Ovary (tissue), 9 donors: ENCODE measurements around the gene RBMS1. TPM values are rescaled to one million over a fixed set of nuclear protein-coding genes. Genes with fewer than 3 reads are reported as not detected.

Experiments used
- DNase-seq, 5 donors: peaks; one replicate each; pipeline ENCODE4 v3.0.0-alpha.2; 2019 to 2020
- H3K27ac ChIP-seq, 2 donors: fragments of 200-600 bp; one replicate each; pipeline versions ENCODE4 v1.5.1 to v1.8.0; 2019 to 2022
- H3K27me3 ChIP-seq: fragments of 200-600 bp; one replicate; pipeline ENCODE4 v1.8.0; 2022
- H3K36me3 ChIP-seq: fragments of 200-600 bp; sonication (generic); one replicate; pipeline ENCODE4 v1.5.1; 2019
- H3K4me1 ChIP-seq: one replicate; pipeline ENCODE4 v1.8.1; 2013; ENCODE audit warnings: mild to moderate bottlenecking, moderate library complexity; ENCODE audit not compliant: insufficient read depth
- H3K4me3 ChIP-seq: fragments of 200-600 bp; sonication (generic); one replicate; pipeline ENCODE4 v1.5.1; 2017
- H3K9me3 ChIP-seq, 2 donors: fragments of 200-600 bp in 1 of 2; sonication (generic) in 1 of 2; one replicate each; pipeline versions ENCODE4 v1.5.1 to v1.8.1; 2013 to 2019; ENCODE audit warnings: mild to moderate bottlenecking in 1 of 2, moderate library complexity in 1 of 2
- EP300 ChIP-seq: sonication (generic); formaldehyde crosslinking; IDR thresholded peaks from one replicate; pipeline ENCODE4 v1.6.1; 2017; ENCODE audit warnings: antibody characterized with exemption
- POLR2A ChIP-seq: fragments of 450-650 bp; IDR thresholded peaks from one replicate; pipeline ENCODE4 v1.6.1; 2017; ENCODE audit warnings: antibody characterized with exemption, mild to moderate bottlenecking, moderate library complexity
- WGBS, 3 donors: extraction: QIAGEN DNeasy Blood & Tissue Kit in 1 of 3; methylation state at CpG; one replicate each; pipeline versions ENCODE4 v1.1.5 to v1.1.7; 2013 to 2017; 5-methylcytosine and 5-hydroxymethylcytosine counted together
- intact Hi-C, 4 donors: fragments of 100-400 bp; cut with DNase I; formaldehyde crosslinking; loops; one replicate each; pipeline versions ENCODE4 v1.11.0 to v1.15.1; 2022 to 2023
- polyA plus RNA-seq, 2 donors: library from polyadenylated mRNA; stranded (reverse); fragments of 200-250 nt in 1 of 2; fragments of 350-450 nt in 1 of 2; fragmentation: Illumina TruSeq in 1 of 2; extraction: RNeasy Lipid Tissue Mini Kit (QIAGEN cat#74804) in 1 of 2; gene quantifications; one replicate each; pipeline ENCODE4 v1.2.3, GENCODE V29; 2013 to 2014
- total RNA-seq, 7 donors: library from RNA; depleted of rRNA in 2 of 7; stranded (reverse); fragments of >200 nt in 2 of 7; fragmentation: NEBNext Ultra II Directional in 3 of 7; extraction: Animal tissue kit (Norgen Biotek cat#: 25700) in 3 of 7; gene quantifications; one replicate each; pipeline versions ENCODE4 v1.1.0 to v1.2.4, GENCODE V29; 2016 to 2023
- TF ChIP-seq, protein P1 (sequence below), 3 donors: fragments of 450-650 bp in 2 of 3; fragments of 200-600 bp in 1 of 3; IDR thresholded peaks; one replicate each; pipeline versions ENCODE4 v1.5.1 to v1.8.0; 2016 to 2022; ENCODE audit warnings: antibody characterized with exemption in 3 of 3, mild to moderate bottlenecking in 1 of 3
- donor health status: DM: no; HTN: no; CAD: no; lungs with moderate emphysema.
- donor health status: DM: no; HTN: no; CAD: no.
- donor health status: Bipolar disorder and iron deficiency.
- donor health status: DM: yes; HTN: yes; CAD: no.
- donor health status: DM: no; HTN: no; CAD: no.
- donor health status: DM: yes; HTN: yes; CAD: no.

Gene RBMS1
- total and polyA plus RNA-seq, 9 donors: 50.7 to 91.9 (median 73.8) TPM

GRCh38 chr2:160257743-160258491 is 235.7 kb downstream of the RBMS1 start:
- intact Hi-C loops: no loop called here
- no peak for DNase-seq
- Histone ChIP-seq H3K27ac (no peak overlapping the region), H3K4me3 (no peak overlapping the region), H3K36me3 (no peaks in the 10 kb centered on the region), H3K4me1 (no peaks in the 10 kb centered on the region), H3K9me3 (no peaks in the 10 kb centered on the region), H3K27me3 (no peaks in the 10 kb centered on the region)
- WGBS, 3 donors: 91 to 94% (median 92%) methylated on average over 12 of the region's 12 CpGs
- no peak for TF ChIP-seq EP300
- TF ChIP-seq, protein P1, sequence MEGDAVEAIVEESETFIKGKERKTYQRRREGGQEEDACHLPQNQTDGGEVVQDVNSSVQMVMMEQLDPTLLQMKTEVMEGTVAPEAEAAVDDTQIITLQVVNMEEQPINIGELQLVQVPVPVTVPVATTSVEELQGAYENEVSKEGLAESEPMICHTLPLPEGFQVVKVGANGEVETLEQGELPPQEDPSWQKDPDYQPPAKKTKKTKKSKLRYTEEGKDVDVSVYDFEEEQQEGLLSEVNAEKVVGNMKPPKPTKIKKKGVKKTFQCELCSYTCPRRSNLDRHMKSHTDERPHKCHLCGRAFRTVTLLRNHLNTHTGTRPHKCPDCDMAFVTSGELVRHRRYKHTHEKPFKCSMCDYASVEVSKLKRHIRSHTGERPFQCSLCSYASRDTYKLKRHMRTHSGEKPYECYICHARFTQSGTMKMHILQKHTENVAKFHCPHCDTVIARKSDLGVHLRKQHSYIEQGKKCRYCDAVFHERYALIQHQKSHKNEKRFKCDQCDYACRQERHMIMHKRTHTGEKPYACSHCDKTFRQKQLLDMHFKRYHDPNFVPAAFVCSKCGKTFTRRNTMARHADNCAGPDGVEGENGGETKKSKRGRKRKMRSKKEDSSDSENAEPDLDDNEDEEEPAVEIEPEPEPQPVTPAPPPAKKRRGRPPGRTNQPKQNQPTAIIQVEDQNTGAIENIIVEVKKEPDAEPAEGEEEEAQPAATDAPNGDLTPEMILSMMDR (IDR thresholded peaks at IDR 0.05): no peak
- no peak for TF ChIP-seq POLR2A

DNA sequence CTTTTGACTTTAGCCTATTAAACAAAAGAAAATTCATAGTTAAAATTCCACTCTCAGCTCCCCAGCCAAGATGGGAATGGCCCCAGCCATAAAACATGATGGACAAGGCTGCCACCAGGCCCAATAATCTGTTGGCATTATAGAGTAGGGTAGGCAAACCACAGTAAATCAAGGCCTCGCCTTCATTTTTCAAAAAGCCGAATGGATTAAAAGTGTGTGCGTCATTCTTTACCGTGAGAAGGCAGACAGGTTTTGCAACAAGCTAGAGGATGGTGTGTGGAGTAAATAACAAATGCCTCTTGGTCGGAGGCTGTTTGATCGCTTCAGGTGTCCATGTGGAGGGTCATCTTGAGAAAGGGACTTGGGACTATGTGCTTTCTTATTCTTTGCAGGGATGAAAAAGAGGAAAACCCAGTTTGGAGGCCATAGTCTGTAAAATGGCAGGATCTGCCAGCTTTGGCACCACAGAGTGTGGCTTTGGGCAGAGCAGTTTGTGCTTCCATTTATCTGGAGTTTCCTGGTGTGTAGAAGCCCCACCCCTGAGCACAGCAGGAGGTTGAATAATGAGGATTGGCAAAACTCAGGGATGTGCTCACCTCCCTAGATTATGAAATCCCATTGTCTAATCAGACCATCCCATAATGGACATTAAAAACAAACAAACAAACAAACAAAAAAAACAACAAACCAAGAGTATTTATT is 236.4 kb downstream of the RBMS1 start:
- TF ChIP-seq POLR2A: no peak
- TF ChIP-seq EP300: no peak
- TF ChIP-seq, protein P1 (IDR thresholded peaks at IDR 0.05): no peak
- WGBS, 3 donors: 93 to 96% (median 95%) methylated on average over 6 of the region's 6 CpGs
- Histone ChIP-seq H3K27me3 (no peaks in the 10 kb centered on the region), H3K4me1 (no peaks in the 10 kb centered on the region), H3K9me3 (no peaks in the 10 kb centered on the region), H3K27ac (no peak overlapping the region), H3K4me3 (no peak overlapping the region), H3K36me3 (no peaks in the 10 kb centered on the region)
- DNase-seq: no peak
- intact Hi-C loops: no loop called here

- 68 to 87% (median 70%) methylated on average over 1 of the region's 1 CpG for WGBS, 3 donors
- no peaks in the 10 kb centered on the region for H3K9me3 ChIP-seq
- intact Hi-C loops: no loop called here
- H3K4me3 ChIP-seq: no peak overlapping the region
- H3K27ac ChIP-seq: no peak overlapping the region
- DNase-seq: no peak
- TF ChIP-seq, protein P1 (IDR thresholded peaks at IDR 0.05): no peak
- TF ChIP-seq EP300 (no peak), POLR2A (no peak)
- H3K4me1 ChIP-seq: no peaks in the 10 kb centered on the region
- no peaks in the 10 kb centered on the region for H3K36me3 ChIP-seq
- no peaks in the 10 kb centered on the region for H3K27me3 ChIP-seq
These were observed 237.1 kb downstream of the RBMS1 start for GRCh38 chr2:160256507-160256906.

DNA sequence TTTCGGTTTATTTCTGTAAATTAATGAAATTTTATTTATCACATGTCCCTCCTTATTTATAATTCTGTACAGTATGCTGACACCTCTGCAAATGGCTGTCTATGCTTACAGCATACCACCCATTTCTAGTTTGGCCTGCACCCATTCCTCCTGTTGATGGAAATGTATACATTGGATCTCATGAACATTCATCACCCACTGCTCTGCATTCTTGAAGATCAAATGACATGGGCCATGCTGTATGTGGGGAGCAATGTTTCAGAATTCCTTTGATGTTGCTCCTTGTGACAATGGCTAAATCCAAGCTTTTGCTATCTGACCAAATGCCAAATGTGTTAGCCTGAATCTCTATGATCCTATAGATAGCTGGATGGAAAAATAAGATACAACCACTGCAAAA is 238.2 kb downstream of the RBMS1 start:
- Histone ChIP-seq H3K4me1 (no peaks in the 10 kb centered on the region), H3K4me3 (no peak overlapping the region), H3K9me3 (no peaks in the 10 kb centered on the region), H3K27me3 (no peaks in the 10 kb centered on the region), H3K36me3 (no peaks in the 10 kb centered on the region), H3K27ac (no peak overlapping the region)
- 92 to 98% (median 95%) methylated on average over 1 of the region's 1 CpG for WGBS, 3 donors
- intact Hi-C loops: no loop called here
- DNase-seq: no peak
- no peak for TF ChIP-seq POLR2A
- TF ChIP-seq EP300: no peak
- TF ChIP-seq, protein P1 (IDR thresholded peaks at IDR 0.05): no peak
